GM23248 (cell line): ENCODE results near the gene SLC44A3. TPM values are rescaled to one million over a fixed set of nuclear protein-coding genes. Genes with fewer than 3 reads are reported as not detected.

Source experiments
- DNase-seq: peaks from one replicate; pipeline ENCODE4 v3.0.0-alpha.2; 2015
- H2AFZ ChIP-seq: fragments of 200-600 bp; sonication (generic); 2 replicates; pipeline ENCODE4 v1.6.1; 2016; ENCODE audit warnings: antibody characterized with exemption
- H3F3A ChIP-seq: fragments of 200-600 bp; sonication (generic); 2 replicates; pipeline ENCODE4 v1.6.1; 2016; ENCODE audit warnings: mild to moderate bottlenecking, antibody characterized with exemption, mixed run types; ENCODE audit not compliant: insufficient read depth
- H3K27ac ChIP-seq: fragments of 200-600 bp; sonication (generic); 2 replicates; pipeline ENCODE4 v1.5.1; 2016; ENCODE audit warnings: mild to moderate bottlenecking
- H3K27me3 ChIP-seq: fragments of 200-600 bp; sonication (generic); replicated peaks from 2 replicates; pipeline ENCODE4 v1.6.1; 2016; ENCODE audit warnings: mild to moderate bottlenecking; ENCODE audit not compliant: insufficient read depth
- H3K36me3 ChIP-seq: fragments of 200-600 bp; sonication (generic); 2 replicates; pipeline ENCODE4 v1.6.1; 2016; ENCODE audit warnings: low read depth, mild to moderate bottlenecking
- H3K4me1 ChIP-seq: fragments of 200-600 bp; sonication (generic); 2 replicates; pipeline ENCODE4 v1.6.1; 2016; ENCODE audit warnings: mild to moderate bottlenecking; ENCODE audit not compliant: insufficient read depth
- H3K4me2 ChIP-seq: fragments of 200-600 bp; sonication (generic); one replicate; pipeline ENCODE4 v1.6.1; 2016; ENCODE audit warnings: mild to moderate bottlenecking; ENCODE audit not compliant: unreplicated experiment
- H3K4me3 ChIP-seq: fragments of 200-600 bp; sonication (generic); 2 replicates; pipeline ENCODE4 v1.5.1; 2016; ENCODE audit warnings: mild to moderate bottlenecking
- H3K79me2 ChIP-seq: fragments of 200-600 bp; sonication (generic); 2 replicates; pipeline ENCODE4 v1.6.1; 2016; ENCODE audit warnings: mild to moderate bottlenecking; ENCODE audit not compliant: insufficient read depth
- H3K9ac ChIP-seq: fragments of 200-600 bp; sonication (generic); 2 replicates; pipeline ENCODE4 v1.6.1; 2016; ENCODE audit warnings: mild to moderate bottlenecking
- H3K9me2 ChIP-seq: fragments of 200-600 bp; sonication (generic); 2 replicates; pipeline ENCODE4 v1.6.1; 2016; ENCODE audit warnings: mixed run types, mild to moderate bottlenecking, moderate library complexity; ENCODE audit not compliant: insufficient read depth
- H3K9me3 ChIP-seq: fragments of 200-600 bp; sonication (generic); one replicate; pipeline ENCODE4 v1.6.1; 2017; ENCODE audit warnings: low read depth
- H4K20me1 ChIP-seq: fragments of 200-600 bp; sonication (generic); 2 replicates; pipeline ENCODE4 v1.6.0; 2016; ENCODE audit not compliant: insufficient read depth
- EZH2 ChIP-seq: fragments of 200-600 bp; sonication (generic); IDR thresholded peaks from 2 replicates; pipeline ENCODE4 v1.6.1; 2018; ENCODE audit warnings: antibody characterized with exemption, mild to moderate bottlenecking; ENCODE audit not compliant: insufficient read depth, poor library complexity, severe bottlenecking
- EZH2phosphoT487 ChIP-seq: fragments of 200-600 bp; sonication (generic); IDR thresholded peaks from 2 replicates; pipeline ENCODE4 v1.6.1; 2018; ENCODE audit warnings: antibody characterized with exemption, moderate library complexity, mild to moderate bottlenecking, low read depth; ENCODE audit not compliant: insufficient read depth
- WGBS, 2 experiments: methylation state at CpG; one replicate each; pipeline ENCODE4 v1.1.6; 2015 to 2017; ENCODE audit warnings: low lambda C conversion rate in 2 of 2, low coverage in 1 of 2; ENCODE audit errors: missing lambda C conversion rate in 2 of 2; 5-methylcytosine and 5-hydroxymethylcytosine counted together
- in situ Hi-C: fragments of 300-500 bp; cut with MboI; formaldehyde crosslinking; loops from 2 replicates; pipeline ENCODE4 v1.15.0; 2020
- polyA plus RNA-seq: library from polyadenylated mRNA; unstranded; fragments of >200 nt; fragmentation: Nextera tagmentation; extraction: Ambion mirVana; gene quantifications from 2 replicates; pipeline ENCODE4 v1.2.1, GENCODE V29; 2016
- total RNA-seq: library from RNA; depleted of rRNA; stranded (reverse); fragments of >200 nt; shearing (Covaris generic); gene quantifications from 2 replicates; pipeline ENCODE4 v1.2.3, GENCODE V29; 2014

The SLC44A3 gene
- total and polyA plus RNA-seq, 2 experiments from 2014 or later: 1.6 to 2.0 TPM

DNA sequence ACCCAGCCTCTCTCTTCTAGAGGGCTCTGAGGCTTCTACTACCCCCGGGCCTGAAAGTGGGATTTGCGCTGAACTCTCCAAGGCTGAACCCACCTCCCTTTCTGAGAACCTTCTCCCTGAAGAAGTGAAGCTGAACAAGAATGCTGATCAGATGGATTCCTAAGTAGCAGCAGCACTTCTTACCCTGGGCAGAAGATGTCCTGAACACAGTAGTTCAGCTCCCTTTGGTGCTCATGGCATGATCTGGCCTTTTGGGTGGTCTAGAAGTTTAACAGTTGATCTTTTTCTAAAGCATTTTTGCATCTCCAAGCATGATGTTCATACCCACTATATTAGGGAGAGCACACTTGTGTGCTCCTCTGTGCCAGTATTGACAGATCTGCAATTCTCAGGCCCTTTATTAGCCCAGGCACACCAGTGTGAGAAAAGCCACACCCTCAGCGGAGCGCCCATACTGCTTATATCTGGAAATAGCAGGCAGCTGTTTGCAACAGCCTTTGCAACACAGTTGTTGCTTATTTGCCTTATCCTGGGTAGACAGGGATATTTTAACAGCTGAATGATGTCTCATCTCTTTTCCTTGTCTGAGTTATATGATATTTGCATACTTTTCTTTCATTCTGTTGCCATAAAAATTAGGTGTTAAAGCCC is 72.6 kb downstream of the SLC44A3 start:
- Histone ChIP-seq H3K36me3 (peaks cover 28% of the 10 kb centered on the region), H3K9me2 (no peaks in the 10 kb centered on the region), H3K79me2 (0 out of 2 replicates have a peak, but pooled peaks cover 9% of the 10 kb centered on the region), H2AFZ (no peak overlapping the region), H4K20me1 (no peaks in the 10 kb centered on the region), H3K4me3 (no peak overlapping the region), H3K9ac (no peak overlapping the region), H3K27ac (no peak overlapping the region), H3K4me2 (no peak overlapping the region), H3K4me1 (no peaks in the 10 kb centered on the region), H3K27me3 (no peaks in the 10 kb centered on the region), H3F3A (peaks cover 15% of the 10 kb centered on the region; the same call in 1 of the 2 replicates), H3K9me3 (no peaks in the 10 kb centered on the region)
- TF ChIP-seq EZH2phosphoT487 (no peak), EZH2 (no peak)
- no peak for DNase-seq
- 75 to 78% methylated on average over 4 of the region's 4 CpGs for WGBS, 2 experiments
- in situ Hi-C loops: no loop called here

DNA sequence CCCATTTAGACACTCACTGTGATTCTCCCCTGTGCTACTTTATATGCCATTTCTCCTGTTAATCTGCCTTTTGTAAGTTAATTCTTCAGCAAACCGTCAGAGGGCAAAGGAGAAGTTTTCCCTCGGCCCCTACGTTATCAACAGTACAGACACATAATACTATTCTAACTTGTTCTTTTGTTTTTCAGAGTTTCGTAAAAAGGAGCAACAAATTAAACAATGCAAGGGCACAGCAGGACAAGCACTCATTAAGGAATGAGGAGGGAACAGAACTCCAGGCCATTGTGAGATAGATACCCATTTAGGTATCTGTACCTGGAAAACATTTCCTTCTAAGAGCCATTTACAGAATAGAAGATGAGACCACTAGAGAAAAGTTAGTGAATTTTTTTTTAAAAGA is 74.5 kb downstream of the SLC44A3 start:
- peaks cover 43% of the 10 kb centered on the region for H3K36me3 ChIP-seq
- no peak overlapping the region for H3K27ac ChIP-seq
- no peak overlapping the region for H3K9ac ChIP-seq
- peaks cover 26% of the 10 kb centered on the region for H3F3A ChIP-seq
- no peaks in the 10 kb centered on the region for H3K27me3 ChIP-seq
- no peaks in the 10 kb centered on the region for H4K20me1 ChIP-seq
- in situ Hi-C loops: no loop called here
- H3K4me1 ChIP-seq: peaks cover 14% of the 10 kb centered on the region
- DNase-seq: no peak
- TF ChIP-seq EZH2 (no peak), EZH2phosphoT487 (no peak)
- no peak overlapping the region for H2AFZ ChIP-seq
- WGBS, 2 experiments: 98 to 99% methylated on average over 4 of the region's 4 CpGs
- H3K9me3 ChIP-seq: no peaks in the 10 kb centered on the region
- H3K9me2 ChIP-seq: no peaks in the 10 kb centered on the region
- 0 out of 2 replicates have a peak, but pooled peaks cover 26% of the 10 kb centered on the region for H3K79me2 ChIP-seq
- H3K4me2 ChIP-seq: no peak overlapping the region
- no peak overlapping the region for H3K4me3 ChIP-seq

DNA sequence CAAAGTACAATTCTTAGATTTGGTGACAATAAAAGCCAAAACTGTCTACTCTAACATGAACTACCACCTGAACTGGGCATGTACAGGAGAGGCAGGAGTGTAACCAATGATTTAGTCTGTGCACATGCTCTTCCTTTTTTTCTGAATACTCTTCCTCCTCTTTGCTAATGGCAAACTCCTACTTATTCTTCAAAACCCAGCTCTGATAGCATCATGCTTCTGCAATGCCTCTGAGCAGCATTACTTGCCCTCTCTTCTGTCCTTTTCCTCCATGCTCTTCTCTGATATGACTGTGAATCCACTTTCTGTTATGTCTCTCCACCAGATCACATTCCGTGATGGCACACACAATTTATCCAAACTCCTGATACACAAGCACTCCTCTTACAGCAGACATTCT is 75.4 kb downstream of the SLC44A3 start:
- Histone ChIP-seq H3K9ac (no peak overlapping the region), H3K27ac (no peak overlapping the region), H3K79me2 (peaks cover 30% of the 10 kb centered on the region), H3K9me2 (no peaks in the 10 kb centered on the region), H3K9me3 (no peaks in the 10 kb centered on the region), H3K4me3 (no peak overlapping the region), H3K36me3 (peaks cover 46% of the 10 kb centered on the region), H4K20me1 (no peaks in the 10 kb centered on the region), H3K4me2 (no peak overlapping the region), H3K4me1 (peaks cover 14% of the 10 kb centered on the region), H3K27me3 (no peaks in the 10 kb centered on the region), H3F3A (peaks cover 26% of the 10 kb centered on the region), H2AFZ (no peak overlapping the region)
- DNase-seq: no peak
- in situ Hi-C loops: no loop called here
- TF ChIP-seq EZH2: no peak
- TF ChIP-seq EZH2phosphoT487: no peak
- WGBS, 2 experiments: 100% methylated on average over 1 of the region's 1 CpG

GRCh38 chr1:94898491-94899385 is 78.6 kb downstream of the SLC44A3 start:
- Histone ChIP-seq H3K9ac (no peak overlapping the region), H2AFZ (no peak overlapping the region), H3K27ac (0 out of 2 replicates have a peak overlapping the region, but pooled peaks have one; percentile 2), H3K4me2 (no peak overlapping the region), H3K27me3 (no peaks in the 10 kb centered on the region), H3K9me2 (no peaks in the 10 kb centered on the region), H3K79me2 (peaks cover 61% of the 10 kb centered on the region), H3F3A (peaks cover 24% of the 10 kb centered on the region), H3K4me3 (no peak overlapping the region), H3K9me3 (no peaks in the 10 kb centered on the region), H3K4me1 (peaks cover 33% of the 10 kb centered on the region), H4K20me1 (no peaks in the 10 kb centered on the region), H3K36me3 (peaks cover 70% of the 10 kb centered on the region)
- in situ Hi-C loops: no loop called here
- 91% methylated on average over 7 of the region's 7 CpGs for WGBS, 2 experiments
- no peak for TF ChIP-seq EZH2
- DNase-seq: no peak
